Heart left ventricle (tissue), 16 donors: Measurements from ENCODE around the gene ARHGAP15. TPM values are rescaled to one million over a fixed set of nuclear protein-coding genes. Genes with fewer than 3 reads are reported as not detected.

Experiments
- ATAC-seq, 4 donors: fragments of 200-7000 bp; cut with Tn5 transposase; one replicate each; pipeline ENCODE4 v1.9.1; 2020 to 2022; ENCODE audit warnings: moderate library complexity in 4 of 4, mild to moderate bottlenecking in 3 of 4, moderate number of reproducible peaks in 1 of 4
- DNase-seq, 5 donors: peaks; one replicate each; pipeline ENCODE4 v3.0.0-alpha.2; 2020
- H3K27ac ChIP-seq, 12 donors: fragments of 200-600 bp; sonication (generic) in 4 of 12; one replicate each; pipeline versions ENCODE4 v1.5.0 to v1.8.0; 2016 to 2022; ENCODE audit warnings: mild to moderate bottlenecking in 2 of 12
- H3K27me3 ChIP-seq, 9 donors: fragments of 200-600 bp; sonication (generic) in 2 of 9; one replicate each; pipeline versions ENCODE4 v1.5.1 to v1.8.0; 2016 to 2022; ENCODE audit warnings: mild to moderate bottlenecking in 3 of 9
- H3K36me3 ChIP-seq, 9 donors: fragments of 200-600 bp; sonication (generic) in 2 of 9; one replicate each; pipeline versions ENCODE4 v1.5.0 to v1.8.0; 2018 to 2022; ENCODE audit warnings: mild to moderate bottlenecking in 2 of 9
- H3K4me1 ChIP-seq, 12 donors: fragments of 200-600 bp; sonication (generic) in 4 of 12; one replicate each; pipeline versions ENCODE4 v1.5.0 to v1.8.0; 2016 to 2022; ENCODE audit warnings: mild to moderate bottlenecking in 3 of 12
- H3K4me3 ChIP-seq, 12 donors: fragments of 200-600 bp; sonication (generic) in 4 of 12; one replicate each; pipeline versions ENCODE4 v1.5.0 to v1.8.0; 2017 to 2022; ENCODE audit warnings: mild to moderate bottlenecking in 9 of 12, moderate library complexity in 4 of 12
- H3K9me3 ChIP-seq, 12 donors: fragments of 200-600 bp; sonication (generic) in 4 of 12; one replicate each; pipeline versions ENCODE4 v1.5.0 to v1.8.0; 2016 to 2022; ENCODE audit warnings: mild to moderate bottlenecking in 1 of 12
- POLR2A ChIP-seq, 2 donors: fragments of 450-650 bp; IDR thresholded peaks; one replicate each; pipeline ENCODE4 v1.6.1; 2017; ENCODE audit warnings: antibody characterized with exemption in 2 of 2, mild to moderate bottlenecking in 2 of 2, moderate library complexity in 2 of 2
- WGBS, 4 donors: extraction: QIAGEN DNeasy Blood & Tissue Kit in 2 of 4; methylation state at CpG; one replicate each; pipeline versions ENCODE4 v1.1.5 to v1.1.7; 2013 to 2018; 5-methylcytosine and 5-hydroxymethylcytosine counted together
- intact Hi-C, 10 donors: fragments of 100-400 bp; cut with DNase I; formaldehyde crosslinking; loops; one replicate each; pipeline versions ENCODE4 v1.11.1 to v1.14.2; 2022
- polyA plus RNA-seq, 2 donors: library from polyadenylated mRNA; stranded (reverse); fragments of 200-250 nt; gene quantifications; one replicate each; pipeline ENCODE4 v1.2.3, GENCODE V29; 2013
- total RNA-seq, 9 donors: library from RNA; depleted of rRNA in 2 of 9; stranded (reverse); fragments of >200 nt in 2 of 9; fragmentation: NEBNext Ultra II Directional in 3 of 9; extraction: Animal tissue kit (Norgen Biotek cat#: 25700) in 3 of 9; gene quantifications; one replicate each; pipeline versions ENCODE4 v1.1.0 to v1.2.4, GENCODE V29; 2016 to 2023
- TF ChIP-seq, protein P1 (sequence below), 12 donors: fragments of 200-600 bp; sonication (generic) in 4 of 12; IDR thresholded peaks; one replicate each; pipeline versions ENCODE4 v1.5.0 to v1.8.0; 2018 to 2022; ENCODE audit warnings: antibody characterized with exemption in 12 of 12, mild to moderate bottlenecking in 5 of 12
- donor health status: ischemic (EF 13 %, LVEDD 7.1; RV severe dilation, severe dysfunction).
- donor health status: healthy with polysubstance abuse.
- donor health status: DM: no; HTN: yes; CAD: no.
- donor health status: DM: no; HTN: no; CAD: no.
- donor health status: ischemic (EF 25% LVEDD 6.9; RV normal size, moderate dysfunction).
- donor health status: ischemic (EF 25% LVEDD 5.7; RV mildly dilated, moderate dysfunction).
- donor health status: healthy.
- donor health status: DM: yes; HTN: yes; CAD: no.
- donor health status: ischemic (EF 35%, LVEDD 5.7; RV mildly dilated, moderate dysfunction).
- donor health status: nonischemic (EF 11% LVEDD 7.7; RV severe dilation, severe dysfunction).
- donor health status: DM: yes; HTN: yes; CAD: no.
- donor health status: PGD.
- donor health status: ischemic (EF 29% LVEDD 5.4; RV normal size, mild dysfunction).
- donor health status: nonischemic (EF 23%, LVEDD 6.1; RV moderate dilation, normal function).

ARHGAP15 gene
- total and polyA plus RNA-seq, 11 donors, result 1.3 to 8.7 (median 3.3) TPM

DNA sequence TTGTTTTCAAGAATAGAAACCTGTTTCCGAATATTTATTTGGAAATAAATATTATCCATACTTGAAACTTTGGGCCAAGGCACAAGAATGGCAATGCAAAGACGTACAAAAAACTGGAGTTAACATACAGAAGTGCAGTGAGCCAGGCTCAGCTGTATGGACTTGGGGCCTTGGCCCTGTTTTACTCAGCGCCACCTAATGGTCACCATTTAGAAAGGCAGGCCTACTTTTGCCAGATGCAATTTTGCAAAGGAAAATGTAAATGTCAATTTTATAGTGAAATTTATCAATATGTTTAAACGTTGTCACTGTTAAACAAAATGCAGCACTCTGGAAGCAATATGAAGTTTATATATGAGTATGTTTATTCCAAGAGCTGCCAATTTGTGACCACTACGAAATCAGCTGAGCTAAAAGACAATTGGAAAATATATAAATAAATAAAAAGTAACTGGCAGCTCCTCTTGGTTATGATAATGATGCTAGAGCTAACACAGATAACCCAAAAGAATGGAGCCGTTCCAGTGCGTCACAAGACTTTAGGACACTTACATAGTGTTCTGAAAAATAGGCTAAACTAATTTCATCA is 155.0 kb downstream of the ARHGAP15 start:
- Histone ChIP-seq H3K4me3 (no peak overlapping the region), H3K9me3 (no peaks in the 10 kb centered on the region), H3K36me3 (no peaks in the 10 kb centered on the region), H3K4me1 (peaks cover 0 to 4% (median 0%) of the 10 kb centered on the region in 12 donors), H3K27me3 (no peaks in the 10 kb centered on the region), H3K27ac (no peak overlapping the region)
- no peak for TF ChIP-seq POLR2A (IDR thresholded peaks at IDR 0.05)
- TF ChIP-seq, protein P1, sequence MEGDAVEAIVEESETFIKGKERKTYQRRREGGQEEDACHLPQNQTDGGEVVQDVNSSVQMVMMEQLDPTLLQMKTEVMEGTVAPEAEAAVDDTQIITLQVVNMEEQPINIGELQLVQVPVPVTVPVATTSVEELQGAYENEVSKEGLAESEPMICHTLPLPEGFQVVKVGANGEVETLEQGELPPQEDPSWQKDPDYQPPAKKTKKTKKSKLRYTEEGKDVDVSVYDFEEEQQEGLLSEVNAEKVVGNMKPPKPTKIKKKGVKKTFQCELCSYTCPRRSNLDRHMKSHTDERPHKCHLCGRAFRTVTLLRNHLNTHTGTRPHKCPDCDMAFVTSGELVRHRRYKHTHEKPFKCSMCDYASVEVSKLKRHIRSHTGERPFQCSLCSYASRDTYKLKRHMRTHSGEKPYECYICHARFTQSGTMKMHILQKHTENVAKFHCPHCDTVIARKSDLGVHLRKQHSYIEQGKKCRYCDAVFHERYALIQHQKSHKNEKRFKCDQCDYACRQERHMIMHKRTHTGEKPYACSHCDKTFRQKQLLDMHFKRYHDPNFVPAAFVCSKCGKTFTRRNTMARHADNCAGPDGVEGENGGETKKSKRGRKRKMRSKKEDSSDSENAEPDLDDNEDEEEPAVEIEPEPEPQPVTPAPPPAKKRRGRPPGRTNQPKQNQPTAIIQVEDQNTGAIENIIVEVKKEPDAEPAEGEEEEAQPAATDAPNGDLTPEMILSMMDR (IDR thresholded peaks at IDR 0.05), result peak in 9 of 12 donors; percentile 8 to 69 (median 47)
- ATAC-seq (no peak), DNase-seq (no peak)
- whole genome bisulfite sequencing, 4 donors, result 39 to 49% (median 43%) methylated on average over 7 of the region's 7 CpGs
- intact Hi-C loops, result loop anchor here in 1 of 10 donors (2.0 kb wide), 1 partner anchor 15 kb away; no protein-coding TSS in a partner anchor

DNA sequence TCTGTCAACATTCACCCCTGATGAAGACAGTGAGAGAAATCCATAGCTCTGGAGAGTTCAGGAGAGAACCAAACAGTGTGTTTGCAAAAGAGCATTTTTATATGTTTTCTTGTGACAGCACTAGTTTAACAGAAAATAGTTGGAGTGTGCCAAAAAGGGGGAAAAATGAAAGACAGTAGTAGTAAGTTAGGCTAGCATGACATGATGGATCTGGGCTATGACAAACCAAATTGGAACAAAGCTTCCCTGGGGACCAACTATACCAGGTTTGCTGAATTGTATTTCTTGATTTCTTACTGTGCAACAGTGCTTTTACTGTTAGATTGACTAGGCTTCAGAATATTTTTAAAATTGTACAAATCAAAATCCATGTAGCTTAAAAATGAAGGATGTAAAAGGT is 159.8 kb downstream of the ARHGAP15 start:
- no peaks in the 10 kb centered on the region for H3K27me3 ChIP-seq
- DNase-seq (no peak), ATAC-seq (no peak)
- H3K36me3 ChIP-seq, result no peaks in the 10 kb centered on the region
- H3K4me3 ChIP-seq, result no peak overlapping the region
- H3K9me3 ChIP-seq, result no peaks in the 10 kb centered on the region
- H3K27ac ChIP-seq, result no peak overlapping the region
- H3K4me1 ChIP-seq, result no peaks in the 10 kb centered on the region
- intact Hi-C loops, result no loop called here
- no peak for TF ChIP-seq POLR2A (IDR thresholded peaks at IDR 0.05)
- TF ChIP-seq, protein P1 (IDR thresholded peaks at IDR 0.05), result no peak

GRCh38 chr2:143290221-143290620 is 161.0 kb downstream of the ARHGAP15 start:
- intact Hi-C loops, result no loop called here
- DNase-seq, result no peak
- 57 to 62% (median 58%) methylated on average over 5 of the region's 5 CpGs for WGBS, 4 donors
- H3K27me3 ChIP-seq, result no peaks in the 10 kb centered on the region
- no peaks in the 10 kb centered on the region for H3K9me3 ChIP-seq
- H3K4me3 ChIP-seq, result no peak overlapping the region
- TF ChIP-seq, protein P1 (IDR thresholded peaks at IDR 0.05), result no peak
- TF ChIP-seq POLR2A (IDR thresholded peaks at IDR 0.05), result no peak
- H3K4me1 ChIP-seq, result no peaks in the 10 kb centered on the region
- ATAC-seq, result no peak
- H3K27ac ChIP-seq, result no peak overlapping the region
- no peaks in the 10 kb centered on the region for H3K36me3 ChIP-seq

DNA sequence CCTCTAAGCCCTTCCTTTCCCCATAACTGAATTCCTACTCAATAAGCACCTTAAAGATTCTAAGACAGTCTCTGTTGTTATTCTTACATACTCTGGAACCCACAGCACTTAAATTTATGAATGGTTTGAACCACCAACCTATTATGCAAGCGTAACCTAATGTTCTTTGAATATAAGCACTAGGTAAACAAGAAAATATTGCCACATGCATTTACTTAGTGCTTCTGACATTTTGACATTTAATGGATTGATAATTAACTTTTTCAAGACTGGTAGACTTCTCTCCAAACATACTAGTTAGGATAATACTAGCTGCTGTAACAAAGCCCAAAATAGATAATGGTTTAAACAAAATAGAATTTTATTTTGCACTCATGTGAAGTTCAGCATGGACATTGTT is 164.8 kb downstream of the ARHGAP15 start:
- H3K4me1 ChIP-seq, result no peaks in the 10 kb centered on the region
- intact Hi-C loops, result no loop called here
- WGBS, 4 donors, result 89 to 95% (median 93%) methylated on average over 1 of the region's 1 CpG
- no peaks in the 10 kb centered on the region for H3K9me3 ChIP-seq
- H3K27ac ChIP-seq, result no peak overlapping the region
- TF ChIP-seq POLR2A (IDR thresholded peaks at IDR 0.05), result no peak
- TF ChIP-seq, protein P1 (IDR thresholded peaks at IDR 0.05), result no peak
- DNase-seq (no peak), ATAC-seq (no peak)
- H3K36me3 ChIP-seq, result no peaks in the 10 kb centered on the region
- H3K4me3 ChIP-seq, result no peak overlapping the region
- H3K27me3 ChIP-seq, result no peaks in the 10 kb centered on the region
